Natural killer cell (primary cell): ENCODE measurements around the gene TACC2. TPM values are rescaled to one million over a fixed set of nuclear protein-coding genes. Genes with fewer than 3 reads are reported as not detected.

ENCODE experiments used
- ATAC-seq, 3 donors: fragments of 150-1000 bp in 2 of 3; fragments of 200-7000 bp in 1 of 3; cut with Tn5 transposase; 1 replicate in 1 of 3; 2 replicates in 2 of 3; pipeline ENCODE4 v1.10.0; 2021; ENCODE audit warnings: mild to moderate bottlenecking in 2 of 3, moderate library complexity in 2 of 3
- DNase-seq, 2 donors: peaks; one replicate each; pipeline versions ENCODE4 v3.0.0 to v3.0.0-alpha.2; 2013 to 2021; ENCODE audit warnings: mixed read lengths in 1 of 2
- H3K27ac ChIP-seq: one replicate; pipeline ENCODE4 v1.5.1; 2013; ENCODE audit warnings: mild to moderate bottlenecking, low read length
- H3K27me3 ChIP-seq: one replicate; pipeline ENCODE4 v1.6.1; 2013; ENCODE audit warnings: low read length; ENCODE audit not compliant: control insufficient read depth, insufficient read depth
- H3K36me3 ChIP-seq: one replicate; pipeline ENCODE4 v1.6.1; 2013; ENCODE audit warnings: low read length; ENCODE audit not compliant: control insufficient read depth, insufficient read depth
- H3K4me1 ChIP-seq: one replicate; pipeline ENCODE4 v1.6.1; 2013; ENCODE audit warnings: low read length; ENCODE audit not compliant: control insufficient read depth, insufficient read depth
- H3K4me3 ChIP-seq: one replicate; pipeline ENCODE4 v1.5.1; 2013; ENCODE audit warnings: low read length
- H3K9me3 ChIP-seq: one replicate; pipeline ENCODE4 v1.6.1; 2013; ENCODE audit warnings: low read length; ENCODE audit not compliant: control insufficient read depth, insufficient read depth
- H3K27ac Mint-ChIP-seq, 2 donors: one replicate each; pipeline ENCODE4 v1.8.0; 2022; ENCODE audit warnings: mild to moderate bottlenecking in 2 of 2, mixed read lengths in 2 of 2, moderate library complexity in 1 of 2
- H3K27me3 Mint-ChIP-seq, 2 donors: one replicate each; pipeline ENCODE4 v1.8.0; 2022; ENCODE audit warnings: low read depth in 2 of 2, mixed read lengths in 2 of 2
- H3K36me3 Mint-ChIP-seq: one replicate; pipeline ENCODE4 v1.8.0; 2022; ENCODE audit warnings: mixed read lengths
- H3K4me1 Mint-ChIP-seq, 2 donors: one replicate each; pipeline ENCODE4 v1.8.0; 2022; ENCODE audit warnings: mixed read lengths in 2 of 2
- H3K4me3 Mint-ChIP-seq: one replicate; pipeline ENCODE4 v1.8.0; 2022; ENCODE audit warnings: mild to moderate bottlenecking, moderate library complexity, mixed read lengths
- H3K9me3 Mint-ChIP-seq, 2 donors: one replicate each; pipeline ENCODE4 v1.8.0; 2022; ENCODE audit warnings: mixed read lengths in 2 of 2
- CTCF ChIP-seq: fragments of 200-600 bp; IDR thresholded peaks from one replicate; pipeline ENCODE4 v1.8.0; 2022; ENCODE audit warnings: antibody characterized with exemption
- WGBS: methylation state at CpG from one replicate; pipeline ENCODE4 v1.1.7; 2013; ENCODE audit warnings: missing lambda C conversion rate; ENCODE audit not compliant: insufficient coverage; 5-methylcytosine and 5-hydroxymethylcytosine counted together
- intact Hi-C: fragments of 100-400 bp; cut with micrococcal nuclease; formaldehyde crosslinking; loops from one replicate; pipeline ENCODE4 v1.14.2; 2022
- total RNA-seq, 4 donors: library from RNA; stranded (reverse); fragments of 120-200 nt in 1 of 4; gene quantifications; one replicate each; pipeline versions ENCODE4 v1.2.3 to v1.2.4, GENCODE V29; 2013 to 2022

TACC2 gene
- total RNA-seq, 3 donors from 2014 or later (not counting 1 experiment from before 2014, with no cell fraction given): not detected

GRCh38 chr10:122225330-122225729 is 236.4 kb downstream of the TACC2 start:
- 15% methylated on average over 9 of the region's 9 CpGs for WGBS
- no peak overlapping the region for H3K27ac ChIP-seq
- H3K27me3 ChIP-seq: no peaks in the 10 kb centered on the region
- no peaks in the 10 kb centered on the region for H3K4me1 ChIP-seq
- no peaks in the 10 kb centered on the region for H3K36me3 ChIP-seq
- DNase-seq (no peak), ATAC-seq (no peak)
- no peak overlapping the region for H3K27ac Mint-ChIP-seq
- H3K9me3 ChIP-seq: no peaks in the 10 kb centered on the region
- no peak for TF ChIP-seq CTCF
- intact Hi-C loops: no loop called here
- no peak overlapping the region for H3K4me3 Mint-ChIP-seq
- no peaks in the 10 kb centered on the region for H3K36me3 Mint-ChIP-seq
- peaks cover 0 to 17% of the 10 kb centered on the region in 2 donors for H3K27me3 Mint-ChIP-seq
- H3K4me1 Mint-ChIP-seq: no peaks in the 10 kb centered on the region
- H3K9me3 Mint-ChIP-seq: no peaks in the 10 kb centered on the region
- no peak overlapping the region for H3K4me3 ChIP-seq

- Mint-ChIP-seq H3K27ac (no peak overlapping the region), H3K27me3 (peaks cover 0 to 12% of the 10 kb centered on the region in 2 donors), H3K9me3 (no peaks in the 10 kb centered on the region), H3K4me1 (no peaks in the 10 kb centered on the region), H3K4me3 (no peak overlapping the region), H3K36me3 (no peaks in the 10 kb centered on the region)
- Histone ChIP-seq H3K27me3 (no peaks in the 10 kb centered on the region), H3K27ac (no peak overlapping the region), H3K4me1 (no peaks in the 10 kb centered on the region), H3K4me3 (no peak overlapping the region), H3K9me3 (no peaks in the 10 kb centered on the region), H3K36me3 (no peaks in the 10 kb centered on the region)
- WGBS: 82% methylated on average over 4 of the region's 4 CpGs
- ATAC-seq: no peak
- no peak for DNase-seq
- TF ChIP-seq CTCF: no peak
- intact Hi-C loops: no loop called here
These were observed 238.8 kb downstream of the TACC2 start for GRCh38 chr10:122227754-122228153.

- intact Hi-C loops: no loop called here
- TF ChIP-seq CTCF: no peak
- DNase-seq: no peak
- Mint-ChIP-seq H3K4me3 (no peak overlapping the region), H3K4me1 (no peaks in the 10 kb centered on the region), H3K27ac (no peak overlapping the region), H3K27me3 (peaks cover 0 to 12% of the 10 kb centered on the region in 2 donors), H3K36me3 (no peaks in the 10 kb centered on the region), H3K9me3 (no peaks in the 10 kb centered on the region)
- no peak for ATAC-seq
- Histone ChIP-seq H3K27me3 (no peaks in the 10 kb centered on the region), H3K27ac (no peak overlapping the region), H3K9me3 (no peaks in the 10 kb centered on the region), H3K36me3 (no peaks in the 10 kb centered on the region), H3K4me3 (no peak overlapping the region), H3K4me1 (no peaks in the 10 kb centered on the region)
- WGBS: 88% methylated on average over 2 of the region's 2 CpGs
These were observed 240.7 kb downstream of the TACC2 start for GRCh38 chr10:122229666-122230065.

GRCh38 chr10:122230222-122230621 is 241.3 kb downstream of the TACC2 start:
- no peak for ATAC-seq
- Histone ChIP-seq H3K4me1 (no peaks in the 10 kb centered on the region), H3K4me3 (no peak overlapping the region), H3K27ac (no peak overlapping the region), H3K27me3 (no peaks in the 10 kb centered on the region), H3K9me3 (no peaks in the 10 kb centered on the region), H3K36me3 (no peaks in the 10 kb centered on the region)
- no peak for TF ChIP-seq CTCF
- intact Hi-C loops: no loop called here
- no peaks in the 10 kb centered on the region for H3K36me3 Mint-ChIP-seq
- peaks cover 0 to 12% of the 10 kb centered on the region in 2 donors for H3K27me3 Mint-ChIP-seq
- 95% methylated on average over 19 of the region's 19 CpGs for WGBS
- H3K4me3 Mint-ChIP-seq: no peak overlapping the region
- H3K4me1 Mint-ChIP-seq: no peaks in the 10 kb centered on the region
- no peak for DNase-seq
- H3K9me3 Mint-ChIP-seq: no peaks in the 10 kb centered on the region
- H3K27ac Mint-ChIP-seq: no peak overlapping the region
